Measurements from ENCODE around the gene TMEM144.

- TF ChIP-seq CTCF (IDR thresholded peaks at IDR 0.05) (no peak), POLR2A (IDR thresholded peaks at IDR 0.05) (no peak)
These were observed 7.5 kb downstream of the TMEM144 start for GRCh38 chr4:158217763-158218162.
